ENCODE data around the gene FLT3.
"Not testable (repeated sequence)": the region's sequence is repeated elsewhere in the genome, so short reads cannot be mapped to it uniquely, and the experiment has no call there.

Gene FLT3

GRCh38 chr13:28097503-28097902 is 2.9 kb downstream of the FLT3 start:
- no peak for DNase-seq
- no peak overlapping the region for H3K27ac ChIP-seq
- peaks cover 0 to 59% of the 10 kb centered on the region in 2 donors for H3K27me3 ChIP-seq
- intact Hi-C loops (cut with DNase I; ENCODE audit: low total_unique reads), result no loop called here
- peaks cover 0 to 16% (median 14%) of the 10 kb centered on the region in 4 donors for H3K4me1 ChIP-seq
- H3K4me3 ChIP-seq, result no peak overlapping the region
- peaks cover 0 to 5% (median 0%) of the 10 kb centered on the region in 3 donors for H3K9me3 ChIP-seq
- TF ChIP-seq CTCF (IDR thresholded peaks at IDR 0.05), result no peak
- no peaks in the 10 kb centered on the region for H3K36me3 ChIP-seq

- H3K4me3 ChIP-seq, result no peak overlapping the region
- H3K27ac ChIP-seq, result no peak overlapping the region
- no peak for DNase-seq
- TF ChIP-seq CTCF (IDR thresholded peaks at IDR 0.05), result no peak
- H3K36me3 ChIP-seq, result no peaks in the 10 kb centered on the region
- H3K27me3 ChIP-seq, result peaks cover 0 to 30% of the 10 kb centered on the region in 2 donors
- peaks cover 0 to 5% (median 0%) of the 10 kb centered on the region in 3 donors for H3K9me3 ChIP-seq
- H3K4me1 ChIP-seq, result no peaks in the 10 kb centered on the region
- intact Hi-C loops (cut with DNase I; ENCODE audit: low total_unique reads), result no loop called here
Observed at GRCh38 chr13:28094306-28094705, 6.1 kb downstream of the FLT3 start.

GRCh38 chr13:28093881-28094280 is 6.5 kb downstream of the FLT3 start:
- H3K4me1 ChIP-seq, result no peaks in the 10 kb centered on the region
- intact Hi-C loops (cut with DNase I; ENCODE audit: low total_unique reads), result no loop called here
- no peak for DNase-seq

GRCh38 chr13:28092431-28092830 is 7.9 kb downstream of the FLT3 start:
- H3K4me3 ChIP-seq, result no peak overlapping the region
- no peak for TF ChIP-seq CTCF (IDR thresholded peaks at IDR 0.05)

More at GRCh38 chr13:28093881-28094280, 6.5 kb downstream of the FLT3 start:
- no peak overlapping the region for H3K4me3 ChIP-seq
- no peaks in the 10 kb centered on the region for H3K36me3 ChIP-seq
- peaks cover 0 to 26% of the 10 kb centered on the region in 2 donors for H3K27me3 ChIP-seq
- no peak overlapping the region for H3K27ac ChIP-seq
- H3K9me3 ChIP-seq, result peaks cover 0 to 3% (median 0%) of the 10 kb centered on the region in 3 donors
- TF ChIP-seq CTCF (IDR thresholded peaks at IDR 0.05), result no peak

GRCh38 chr13:28089065-28089464 is 11.3 kb downstream of the FLT3 start:
- no peak for TF ChIP-seq CTCF (IDR thresholded peaks at IDR 0.05)
- Histone ChIP-seq H3K9me3 (no peaks in the 10 kb centered on the region), H3K4me1 (no peaks in the 10 kb centered on the region), H3K36me3 (no peaks in the 10 kb centered on the region), H3K27me3 (peaks cover 0 to 2% of the 10 kb centered on the region in 2 donors), H3K27ac (no peak overlapping the region), H3K4me3 (no peak overlapping the region)
- DNase-seq, result no peak
- intact Hi-C loops (cut with DNase I; ENCODE audit: low total_unique reads), result no loop called here

More at GRCh38 chr13:28092431-28092830, 7.9 kb downstream of the FLT3 start:
- H3K27me3 ChIP-seq, result peaks cover 0 to 14% of the 10 kb centered on the region in 2 donors
- H3K9me3 ChIP-seq, result no peaks in the 10 kb centered on the region
- no peaks in the 10 kb centered on the region for H3K36me3 ChIP-seq
- intact Hi-C loops (cut with DNase I; ENCODE audit: low total_unique reads), result no loop called here
- H3K4me1 ChIP-seq, result no peaks in the 10 kb centered on the region
- no peak overlapping the region for H3K27ac ChIP-seq
- no peak for DNase-seq

GRCh38 chr13:28077820-28078219 is 22.6 kb downstream of the FLT3 start:
- H3K36me3 ChIP-seq; H3K9me3 ChIP-seq; DNase-seq; H3K27me3 ChIP-seq; H3K27ac ChIP-seq; intact Hi-C loops (cut with DNase I; ENCODE audit: low total_unique reads); H3K4me1 ChIP-seq; H3K4me3 ChIP-seq: not testable (repeated sequence)
